ENCODE measurements around the gene TP53BP1.

GRCh38 chr15:43410572-43411214 is 82.3 kb downstream of the TP53BP1 start:
- no peak for TF ChIP-seq EP300 (conservative IDR thresholded peaks at IDR 0.05; ENCODE audit: poor library complexity, severe bottlenecking)
- TF ChIP-seq CTCF (IDR thresholded peaks at IDR 0.05; ENCODE audit: poor library complexity, severe bottlenecking), result no peak
- no peak for TF ChIP-seq EZH2 (IDR thresholded peaks at IDR 0.05; ENCODE audit: borderline replicate concordance, insufficient read depth, low read length, poor library complexity, severe bottlenecking)
- TF ChIP-seq RAD21 (conservative IDR thresholded peaks at IDR 0.05), result no peak
- TF ChIP-seq SMC3 (conservative IDR thresholded peaks at IDR 0.05; ENCODE audit: poor library complexity), result no peak
- TF ChIP-seq TAF1 (IDR thresholded peaks at IDR 0.05; ENCODE audit: low read depth), result no peak
- TF ChIP-seq REST (IDR thresholded peaks at IDR 0.05; ENCODE audit: borderline replicate concordance), result no peak
- no peak for TF ChIP-seq POLR2AphosphoS5 (IDR thresholded peaks at IDR 0.05)

All from neural cell (in vitro differentiated cells).